Neuronal stem cell (in vitro differentiated cells): ENCODE results near the gene MAP4K3.

Experiments used
- DNase-seq: peaks from one replicate; pipeline ENCODE4 v3.0.0-alpha.2; 2013; ENCODE audit warnings: low spot score
- H2AFZ ChIP-seq: one replicate; pipeline ENCODE4 v1.6.1; 2013; ENCODE audit warnings: mild to moderate bottlenecking, low read length, inconsistent platforms
- H2AK5ac ChIP-seq: 2 replicates; pipeline ENCODE4 v1.6.1; 2013; ENCODE audit warnings: low read depth, mild to moderate bottlenecking, inconsistent platforms, low read length, moderate library complexity, mixed read lengths
- H2BK120ac ChIP-seq: 2 replicates; pipeline ENCODE4 v1.6.1; 2013; ENCODE audit warnings: low read depth, mild to moderate bottlenecking, inconsistent platforms, low read length, moderate library complexity, mixed read lengths
- H2BK12ac ChIP-seq: one replicate; pipeline ENCODE4 v1.6.1; 2013; ENCODE audit warnings: low read length, inconsistent platforms
- H2BK15ac ChIP-seq: 2 replicates; pipeline ENCODE4 v1.6.1; 2013; ENCODE audit warnings: mild to moderate bottlenecking, low read length, inconsistent platforms, mixed read lengths
- H2BK5ac ChIP-seq: one replicate; pipeline ENCODE4 v1.6.1; 2013; ENCODE audit warnings: inconsistent platforms, mild to moderate bottlenecking, low read length, moderate library complexity
- H3K14ac ChIP-seq: one replicate; pipeline ENCODE4 v1.6.1; 2013; ENCODE audit warnings: low read length, inconsistent platforms
- H3K18ac ChIP-seq: 2 replicates; pipeline ENCODE4 v1.6.1; 2013; ENCODE audit warnings: low read length, inconsistent platforms
- H3K23ac ChIP-seq: 2 replicates; pipeline ENCODE4 v1.6.1; 2013; ENCODE audit warnings: low read depth, mild to moderate bottlenecking, mixed read lengths, low read length, inconsistent platforms; ENCODE audit not compliant: poor library complexity
- H3K27ac ChIP-seq: replicated peaks from 3 replicates; pipeline ENCODE4 v1.5.1; 2013; ENCODE audit warnings: low read length, inconsistent platforms
- H3K27me3 ChIP-seq, 3 experiments: 2 replicates each; pipeline ENCODE4 v1.6.1; 2013; ENCODE audit warnings: low read length in 3 of 3, mild to moderate bottlenecking in 2 of 3, inconsistent platforms in 1 of 3, low read depth in 1 of 3, mixed read lengths in 1 of 3, moderate library complexity in 1 of 3; ENCODE audit not compliant: control insufficient read depth in 3 of 3, insufficient read depth in 3 of 3
- H3K36me3 ChIP-seq, 2 donors: replicated peaks in 1 of 2; 2 replicates each; pipeline ENCODE4 v1.6.1; 2013; ENCODE audit warnings: low read length in 2 of 2; ENCODE audit not compliant: control insufficient read depth in 2 of 2, insufficient read depth in 2 of 2
- H3K4ac ChIP-seq: 2 replicates; pipeline ENCODE4 v1.6.1; 2013; ENCODE audit warnings: inconsistent platforms, mild to moderate bottlenecking, low read length, moderate library complexity
- H3K4me1 ChIP-seq, 2 donors: 1 replicate in 1 of 2; 2 replicates in 1 of 2; pipeline ENCODE4 v1.6.1; 2013; ENCODE audit warnings: low read length in 2 of 2, low read depth in 1 of 2; ENCODE audit not compliant: control insufficient read depth in 2 of 2, insufficient read depth in 1 of 2
- H3K4me2 ChIP-seq: one replicate; pipeline ENCODE4 v1.6.1; 2013; ENCODE audit warnings: mild to moderate bottlenecking, low read length, inconsistent platforms; ENCODE audit not compliant: insufficient read depth, poor library complexity, severe bottlenecking
- H3K4me3 ChIP-seq, 2 donors: 2 replicates each; pipeline ENCODE4 v1.5.1; 2013; ENCODE audit warnings: low read length in 2 of 2, mild to moderate bottlenecking in 2 of 2, inconsistent platforms in 1 of 2, moderate library complexity in 1 of 2
- H3K79me1 ChIP-seq: one replicate; pipeline ENCODE4 v1.6.1; 2013; ENCODE audit warnings: low read depth, mild to moderate bottlenecking, inconsistent platforms, low read length, moderate library complexity
- H3K9ac ChIP-seq: one replicate; pipeline ENCODE4 v1.6.1; 2013; ENCODE audit warnings: mild to moderate bottlenecking, low read depth, low read length, inconsistent platforms; ENCODE audit not compliant: poor library complexity
- H3K9me3 ChIP-seq, 2 donors: replicated peaks in 1 of 2; 2 replicates each; pipeline versions ENCODE3 to v1.6.1; 2013; ENCODE audit warnings: low read length in 2 of 2, mild to moderate bottlenecking in 2 of 2, inconsistent platforms in 1 of 2, low read depth in 1 of 2, mixed read lengths in 1 of 2, moderate library complexity in 1 of 2; ENCODE audit not compliant: control insufficient read depth in 2 of 2, insufficient read depth in 1 of 2
- H4K8ac ChIP-seq: one replicate; pipeline ENCODE4 v1.6.1; 2013; ENCODE audit warnings: low read depth, mild to moderate bottlenecking, inconsistent platforms, low read length, moderate library complexity
- H4K91ac ChIP-seq: one replicate; pipeline ENCODE4 v1.6.1; 2013; ENCODE audit warnings: low read length, low read depth, mild to moderate bottlenecking, inconsistent platforms; ENCODE audit not compliant: poor library complexity
- WGBS, 2 donors: extraction: QIAGEN DNeasy Blood & Tissue Kit; methylation state at CpG; one replicate each; pipeline ENCODE4 v1.1.7; 2013; ENCODE audit warnings: missing lambda C conversion rate in 2 of 2, mixed read lengths in 1 of 2; ENCODE audit not compliant: insufficient read length in 2 of 2, insufficient replicate concordance in 1 of 2; ENCODE audit errors: extremely low coverage in 2 of 2; 5-methylcytosine and 5-hydroxymethylcytosine counted together

The MAP4K3 gene

GRCh38 chr2:39308778-39309177, 128.3 kb downstream of the MAP4K3 start:
- H2BK12ac ChIP-seq = no peak overlapping the region
- H3K23ac ChIP-seq = no peak overlapping the region
- no peaks in the 10 kb centered on the region for H3K27me3 ChIP-seq
- H3K18ac ChIP-seq = no peak overlapping the region
- H2BK5ac ChIP-seq = no peak overlapping the region
- no peak for DNase-seq
- no peak overlapping the region for H3K4ac ChIP-seq
- H2AFZ ChIP-seq = no peak overlapping the region
- no peak overlapping the region for H3K4me2 ChIP-seq
- no peaks in the 10 kb centered on the region for H3K79me1 ChIP-seq
- H3K4me1 ChIP-seq = peaks cover 0 to 4% of the 10 kb centered on the region in 2 donors
- no peak overlapping the region for H3K14ac ChIP-seq
- H3K9me3 ChIP-seq = no peaks in the 10 kb centered on the region
- H3K4me3 ChIP-seq = no peak overlapping the region
- H3K27ac ChIP-seq = no peak overlapping the region
- WGBS, 2 donors = no CpG with 5 or more reads among the region's 1 CpG
- no peak overlapping the region for H2BK120ac ChIP-seq
- no peak overlapping the region for H2AK5ac ChIP-seq
- peaks cover 2 to 93% of the 10 kb centered on the region in 2 donors for H3K36me3 ChIP-seq
- no peak overlapping the region for H4K91ac ChIP-seq
- no peak overlapping the region for H3K9ac ChIP-seq
- H4K8ac ChIP-seq = no peak overlapping the region
- H2BK15ac ChIP-seq = no peak overlapping the region

DNA sequence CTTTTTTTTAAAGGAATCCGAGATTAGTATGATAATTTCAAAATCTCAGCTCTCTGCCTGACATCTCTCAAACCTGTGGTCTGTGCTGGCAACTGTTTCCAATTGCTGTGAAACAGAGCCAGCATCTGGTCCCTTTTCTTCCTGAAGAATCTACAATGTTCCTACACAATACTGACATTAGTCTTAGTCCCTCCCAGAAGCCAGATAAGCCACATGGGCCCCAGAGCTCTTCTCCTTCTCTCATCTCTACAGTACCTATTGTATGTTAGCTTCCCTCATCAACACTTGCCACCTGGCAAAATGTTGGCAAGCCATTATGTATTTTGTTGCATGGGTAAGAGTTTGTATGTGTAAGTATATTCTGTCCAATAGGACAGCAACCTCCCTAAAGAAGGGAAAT, 130.5 kb downstream of the MAP4K3 start:
- DNase-seq = no peak
- WGBS, 2 donors = no CpG with 5 or more reads among the region's 1 CpG

GRCh38 chr2:39304729-39305128, 132.4 kb downstream of the MAP4K3 start:
- Histone ChIP-seq H3K14ac (no peak overlapping the region), H3K18ac (no peak overlapping the region), H3K79me1 (no peaks in the 10 kb centered on the region), H3K27me3 (no peaks in the 10 kb centered on the region), H2BK15ac (no peak overlapping the region), H3K4me2 (no peak overlapping the region), H4K91ac (no peak overlapping the region), H2AFZ (no peak overlapping the region), H4K8ac (no peak overlapping the region), H3K36me3 (peaks cover 0 to 77% of the 10 kb centered on the region in 2 donors), H3K4me3 (no peak overlapping the region), H3K23ac (no peak overlapping the region), H3K9ac (no peak overlapping the region), H3K9me3 (no peaks in the 10 kb centered on the region), H3K27ac (no peak overlapping the region), H3K4ac (no peak overlapping the region), H3K4me1 (peaks cover 4 to 8% of the 10 kb centered on the region in 2 donors), H2AK5ac (no peak overlapping the region), H2BK12ac (no peak overlapping the region), H2BK120ac (no peak overlapping the region), H2BK5ac (no peak overlapping the region)
- no CpG with 5 or more reads among the region's 4 CpGs for WGBS, 2 donors
- no peak for DNase-seq

More for the DNA sequence above, 130.5 kb downstream of the MAP4K3 start:
- Histone ChIP-seq H3K14ac (no peak overlapping the region), H2AFZ (no peak overlapping the region), H3K4ac (no peak overlapping the region), H3K27me3 (no peaks in the 10 kb centered on the region), H2AK5ac (no peak overlapping the region), H2BK12ac (no peak overlapping the region), H3K4me2 (no peak overlapping the region), H3K9ac (no peak overlapping the region), H2BK15ac (no peak overlapping the region), H3K36me3 (peaks cover 0 to 90% of the 10 kb centered on the region in 2 donors), H3K9me3 (no peaks in the 10 kb centered on the region), H3K27ac (no peak overlapping the region), H3K18ac (no peak overlapping the region), H4K91ac (no peak overlapping the region), H3K79me1 (no peaks in the 10 kb centered on the region), H2BK120ac (no peak overlapping the region), H3K4me1 (peaks cover 0 to 4% of the 10 kb centered on the region in 2 donors), H3K23ac (no peak overlapping the region), H3K4me3 (no peak overlapping the region), H4K8ac (no peak overlapping the region), H2BK5ac (no peak overlapping the region)

GRCh38 chr2:39304200-39304599, 132.9 kb downstream of the MAP4K3 start:
- H3K4ac ChIP-seq = no peak overlapping the region

More at GRCh38 chr2:39304200-39304599, 132.9 kb downstream of the MAP4K3 start:
- Histone ChIP-seq H3K23ac (no peak overlapping the region), H2AFZ (no peak overlapping the region), H2BK15ac (no peak overlapping the region), H3K9me3 (no peaks in the 10 kb centered on the region), H3K4me2 (no peak overlapping the region), H2BK12ac (no peak overlapping the region), H3K4me1 (peaks cover 4 to 8% of the 10 kb centered on the region in 2 donors), H3K27me3 (no peaks in the 10 kb centered on the region), H4K91ac (no peak overlapping the region), H2BK120ac (no peak overlapping the region), H3K79me1 (no peaks in the 10 kb centered on the region), H3K9ac (no peak overlapping the region), H3K36me3 (peaks cover 0 to 81% of the 10 kb centered on the region in 2 donors), H4K8ac (no peak overlapping the region), H2BK5ac (no peak overlapping the region), H3K18ac (no peak overlapping the region), H3K14ac (no peak overlapping the region), H3K4me3 (no peak overlapping the region), H3K27ac (no peak overlapping the region), H2AK5ac (no peak overlapping the region)
- WGBS, 2 donors = no CpG with 5 or more reads among the region's 1 CpG
- DNase-seq = no peak
